GM21786 (cell line): ENCODE data around the gene CGNL1.

Experiments used
- ATAC-seq: cut with Tn5 transposase; IDR thresholded peaks from one replicate; pipeline ENCODE4 v1.9.1; 2021; ENCODE audit not compliant: unreplicated experiment

The CGNL1 gene

GRCh38 chr15:57421110-57421509 is 44.8 kb downstream of the CGNL1 start:
- ATAC-seq = no peak

- no peak for ATAC-seq
Observed at GRCh38 chr15:57421551-57421950, 45.2 kb downstream of the CGNL1 start.

GRCh38 chr15:57422113-57422754 is 45.9 kb downstream of the CGNL1 start:
- ATAC-seq = peak; percentile 90

GRCh38 chr15:57423599-57424140 is 47.4 kb downstream of the CGNL1 start:
- no peak for ATAC-seq

- no peak for ATAC-seq
Observed at GRCh38 chr15:57424628-57425405, 48.5 kb downstream of the CGNL1 start.

GRCh38 chr15:57425842-57426241 is 49.5 kb downstream of the CGNL1 start:
- ATAC-seq = no peak

- no peak for ATAC-seq
Observed at GRCh38 chr15:57427367-57427821, 51.1 kb downstream of the CGNL1 start.

GRCh38 chr15:57432141-57432741 is 55.9 kb downstream of the CGNL1 start:
- no peak for ATAC-seq

- ATAC-seq = no peak
Observed at GRCh38 chr15:57436166-57436565, 59.9 kb downstream of the CGNL1 start.

- no peak for ATAC-seq
Observed at GRCh38 chr15:57436961-57437360, 60.7 kb downstream of the CGNL1 start.

GRCh38 chr15:57437564-57437963 is 61.3 kb downstream of the CGNL1 start:
- ATAC-seq = no peak

GRCh38 chr15:57438166-57438565 is 61.9 kb downstream of the CGNL1 start:
- ATAC-seq = no peak

- ATAC-seq = no peak
Observed at GRCh38 chr15:57439128-57440027, 63.1 kb downstream of the CGNL1 start.

- ATAC-seq = no peak
Observed at GRCh38 chr15:57440167-57440566, 63.9 kb downstream of the CGNL1 start.

GRCh38 chr15:57440799-57441198 is 64.5 kb downstream of the CGNL1 start:
- ATAC-seq = no peak

GRCh38 chr15:57442335-57442734 is 66.0 kb downstream of the CGNL1 start:
- no peak for ATAC-seq

- ATAC-seq = no peak
Observed at GRCh38 chr15:57443486-57443885, 67.2 kb downstream of the CGNL1 start.

- no peak for ATAC-seq
Observed at GRCh38 chr15:57444877-57445513, 68.7 kb downstream of the CGNL1 start.

- ATAC-seq = no peak
Observed at GRCh38 chr15:57445872-57446271, 69.6 kb downstream of the CGNL1 start.

GRCh38 chr15:57446393-57446792 is 70.1 kb downstream of the CGNL1 start:
- no peak for ATAC-seq
